Measurements from ENCODE around the gene CALB2. TPM values are rescaled to one million over a fixed set of nuclear protein-coding genes. Genes with fewer than 3 reads are reported as not detected.

The CALB2 gene
- total and polyA plus RNA-seq, 2 of the 8 experiments (the other 6 are each of a cell fraction or from before 2014, with no cell fraction given) = 1.9 to 2.6 TPM

GRCh38 chr16:71328151-71328550 lies 30.4 kb upstream of the CALB2 start:
- CTCF ChIA-PET (ENCODE audit: partially characterized antibody) = interaction anchor here (1.1 to 2.0 kb wide), 5 partner anchors 17 to 84 kb away, joined by 3 to 9 read pairs (median 3); no protein-coding TSS in a partner anchor
- Histone ChIP-seq H4K20me1 (replicated peaks in 1 of 2; ENCODE audit: control insufficient read depth in 1 of 2, insufficient read depth in 2 of 2, low read length in 2 of 2) (no peaks in the 10 kb centered on the region), H3K4me1 (replicated peaks in 1 of 4; ENCODE audit: control insufficient read depth in 3 of 4, insufficient read depth in 4 of 4, low read length in 3 of 4) (peaks cover 0 to 5% (median under 1%) of the 10 kb centered on the region in 4 experiments; a peak in 2 of 7 replicates), H3K79me2 (ENCODE audit: control insufficient read depth in 1 of 2, insufficient read depth in 2 of 2, low read length in 2 of 2) (no peaks in the 10 kb centered on the region), H3K36me3 (ENCODE audit: control insufficient read depth in 2 of 4, insufficient read depth in 4 of 4, low read length in 3 of 4) (no peaks in the 10 kb centered on the region), H2BK20ac (ENCODE audit: low read length) (no peak overlapping the region), H3K56ac (replicated peaks; ENCODE audit: insufficient read length, low read depth, low read length) (no peak overlapping the region), H3K27ac (ENCODE audit: low read depth, low read length) (no peak overlapping the region), H3K27me3 (replicated peaks in 1 of 4; ENCODE audit: control insufficient read depth in 3 of 4, extremely low read depth in 1 of 4, insufficient read depth in 3 of 4, low read length in 3 of 4) (no peaks in the 10 kb centered on the region), H3K9me3 (ENCODE audit: insufficient read depth in 2 of 2, low read depth in 1 of 2, low read length in 1 of 2) (no peaks in the 10 kb centered on the region), H3K4me2 (ENCODE audit: insufficient read depth in 1 of 2, low read depth in 2 of 2, low read length in 2 of 2) (no peak overlapping the region), H2AFZ (ENCODE audit: low read length) (no peak overlapping the region), H2AK5ac (ENCODE audit: low read depth, low read length) (no peak overlapping the region), H3K18ac (ENCODE audit: extremely low read depth, low read length) (no peak overlapping the region), H3K4me3 (ENCODE audit: extremely low read depth in 1 of 4, insufficient read depth in 2 of 4, low read depth in 3 of 4, low read length in 4 of 4) (no peak overlapping the region), H3K23ac (ENCODE audit: insufficient read length) (no peak overlapping the region), H2BK5ac (ENCODE audit: low read depth, low read length) (no peak overlapping the region), H4K8ac (ENCODE audit: extremely low read depth, insufficient read depth, low read length) (no peak overlapping the region; the same call in 1 of the 2 replicates), H4K91ac (replicated peaks; ENCODE audit: insufficient read length, low read length) (no peak overlapping the region), H2BK15ac (ENCODE audit: low read length) (no peak overlapping the region), H2BK12ac (ENCODE audit: low read depth, low read length) (no peak overlapping the region), H3K9ac (replicated peaks in 1 of 4; ENCODE audit: extremely low read depth in 1 of 4, low read depth in 3 of 4, low read length in 3 of 4) (no peak overlapping the region), H2BK120ac (replicated peaks; ENCODE audit: low read depth, low read length) (no peak overlapping the region), H3K79me1 (ENCODE audit: low read depth, low read length) (no peaks in the 10 kb centered on the region), H3K4ac (replicated peaks; ENCODE audit: insufficient read length, low read depth, low read length) (no peak overlapping the region), H4K5ac (ENCODE audit: insufficient read length, low read depth, low read length) (no peak overlapping the region), H3K23me2 (ENCODE audit: low read depth, low read length) (no peaks in the 10 kb centered on the region), H3K14ac (ENCODE audit: insufficient read length) (no peak overlapping the region)
- DNase-seq (ENCODE audit: low read depth in 1 of 2, low spot score in 2 of 2) (no peak), FAIRE-seq (no peak)
- 94% methylated on average over 3 of the region's 3 CpGs; no CpG with 5 or more reads in 1 of the 2 experiments for WGBS, 2 experiments (ENCODE audit: extremely low coverage in 1 of 2, insufficient coverage in 1 of 2, insufficient read length in 1 of 2, insufficient replicate concordance in 2 of 2, low coverage in 1 of 2, low lambda C conversion rate in 2 of 2, missing lambda C conversion rate in 1 of 2)
- TF ChIP-seq ATF2 (IDR thresholded peaks at IDR 0.05; ENCODE audit: low read length) (no peak), SIRT6 (IDR thresholded peaks at IDR 0.05; ENCODE audit: low read length) (no peak), POLR2A (IDR thresholded peaks at IDR 0.05; ENCODE audit: control extremely low read depth in 1 of 2, low read depth in 2 of 2, low read length in 2 of 2) (no peak), POLR2AphosphoS5 (IDR thresholded peaks at IDR 0.05; ENCODE audit: low read depth, low read length) (no peak), CBX5 (IDR thresholded peaks at IDR 0.05; ENCODE audit: low read depth, low read length) (no peak), RFX5 (IDR thresholded peaks at IDR 0.05; ENCODE audit: borderline replicate concordance, low read depth, low read length) (no peak), NRF1 (IDR thresholded peaks at IDR 0.05; ENCODE audit: low read depth, low read length) (no peak), EGR1 (IDR thresholded peaks at IDR 0.05; ENCODE audit: borderline replicate concordance, low read depth, low read length) (no peak), TAF7 (optimal IDR thresholded peaks at IDR 0.05; ENCODE audit: borderline replicate concordance, low read depth, low read length) (no peak), TEAD4 (IDR thresholded peaks at IDR 0.05; ENCODE audit: low read depth, low read length) (no peak), SIN3A (conservative IDR thresholded peaks at IDR 0.05 in 1 of 2, IDR thresholded peaks at IDR 0.05 in 1 of 2; ENCODE audit: low read depth in 1 of 2, low read length in 2 of 2) (no peak)
- TF ChIP-seq, protein P1, sequence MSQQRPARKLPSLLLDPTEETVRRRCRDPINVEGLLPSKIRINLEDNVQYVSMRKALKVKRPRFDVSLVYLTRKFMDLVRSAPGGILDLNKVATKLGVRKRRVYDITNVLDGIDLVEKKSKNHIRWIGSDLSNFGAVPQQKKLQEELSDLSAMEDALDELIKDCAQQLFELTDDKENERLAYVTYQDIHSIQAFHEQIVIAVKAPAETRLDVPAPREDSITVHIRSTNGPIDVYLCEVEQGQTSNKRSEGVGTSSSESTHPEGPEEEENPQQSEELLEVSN (IDR thresholded peaks at IDR 0.05) = no peak
- POLR2A ChIA-PET (ENCODE audit: partially characterized antibody) = no interaction called here

Measured in H1 (cell line).